SK-N-SH (cell line): ENCODE data around the gene ZC3H7B. TPM values are rescaled to one million over a fixed set of nuclear protein-coding genes. Genes with fewer than 3 reads are reported as not detected.

Experiments
- CTCF ChIA-PET: fragments of 300-600, 350-600 bp; formaldehyde crosslinking; extraction: SDS; loops from one replicate; lab custom pipeline; 2021; lab: Yijun Ruan, JAX
- POLR2A ChIA-PET: fragments of 350-600 bp; sonication (Branson Sonifier 250); formaldehyde crosslinking; extraction: SDS; loops from one replicate; lab custom pipeline; 2020; ENCODE audit warnings: antibody characterized with exemption, inconsistent platforms; lab: Yijun Ruan, JAX
- DNase-seq: peaks from one replicate; pipeline ENCODE4 v3.0.0; 2012
- H2AFZ ChIP-seq: fragments of 200-600 bp; sonication (generic); 2 replicates; pipeline ENCODE4 v1.8.1; 2016; ENCODE audit warnings: antibody characterized with exemption, mild to moderate bottlenecking, low read depth
- H3F3A ChIP-seq: fragments of 200-600 bp; sonication (generic); replicated peaks from 2 replicates; pipeline ENCODE3; 2016; ENCODE audit warnings: antibody characterized with exemption, mild to moderate bottlenecking; ENCODE audit not compliant: insufficient read depth
- H3K27ac ChIP-seq, 2 experiments: fragments of 200-500 bp in 1 of 2; fragments of 200-600 bp in 1 of 2; sonication (Bioruptor generic) in 1 of 2; sonication (generic), shearing (Covaris generic) in 1 of 2; 2 replicates each; pipeline versions ENCODE4 v1.5.1 to v1.6.1; 2014 to 2016; ENCODE audit warnings: low read depth in 2 of 2, inconsistent platforms in 1 of 2, low read length in 1 of 2, mild to moderate bottlenecking in 1 of 2, mixed read lengths in 1 of 2
- H3K27me3 ChIP-seq: fragments of 200-600 bp; sonication (generic), shearing (Covaris generic); 2 replicates; pipeline ENCODE4 v1.6.1; 2016; ENCODE audit warnings: mixed run types; ENCODE audit not compliant: insufficient read depth
- H3K36me3 ChIP-seq, 2 experiments: fragments of 200-500 bp in 1 of 2; fragments of 200-600 bp in 1 of 2; sonication (Bioruptor generic) in 1 of 2; sonication (generic) in 1 of 2; replicated peaks in 1 of 2; 2 replicates each; pipeline versions ENCODE3 to v1.5.1; 2014 to 2016; ENCODE audit warnings: low read length in 1 of 2, mild to moderate bottlenecking in 1 of 2; ENCODE audit not compliant: insufficient read depth in 2 of 2, control insufficient read depth in 1 of 2
- H3K4me1 ChIP-seq, 2 experiments: fragments of 200-500 bp in 1 of 2; fragments of 200-600 bp in 1 of 2; sonication (Bioruptor generic) in 1 of 2; sonication (generic), shearing (Covaris generic) in 1 of 2; 2 replicates each; pipeline versions ENCODE4 v1.5.1 to v1.6.1; 2014 to 2016; ENCODE audit warnings: low read depth in 1 of 2, low read length in 1 of 2, mixed run types in 1 of 2; ENCODE audit not compliant: insufficient read depth in 2 of 2, control insufficient read depth in 1 of 2
- H3K4me2 ChIP-seq: fragments of 200-600 bp; sonication (generic), shearing (Covaris generic); 2 replicates; pipeline ENCODE4 v1.6.1; 2017; ENCODE audit warnings: mixed run types
- H3K4me3 ChIP-seq, 2 experiments: fragments of 200-500 bp in 1 of 2; fragments of 200-600 bp in 1 of 2; sonication (Bioruptor generic) in 1 of 2; sonication (generic), shearing (Covaris generic) in 1 of 2; 2 replicates each; pipeline versions ENCODE4 v1.5.1 to v1.8.1; 2014 to 2016; ENCODE audit warnings: low read depth in 2 of 2, inconsistent platforms in 1 of 2, low read length in 1 of 2, mild to moderate bottlenecking in 1 of 2, mixed read lengths in 1 of 2, moderate library complexity in 1 of 2
- H3K79me2 ChIP-seq: fragments of 200-600 bp; sonication (generic); 2 replicates; pipeline ENCODE4 v1.8.1; 2017; ENCODE audit warnings: mild to moderate bottlenecking; ENCODE audit not compliant: insufficient read depth
- H3K9ac ChIP-seq: fragments of 200-600 bp; sonication (generic); 2 replicates; pipeline ENCODE4 v1.6.1; 2017; ENCODE audit warnings: mixed run types
- H3K9me2 ChIP-seq: fragments of 200-600 bp; sonication (generic); 2 replicates; pipeline ENCODE4 v1.6.1; 2017; ENCODE audit warnings: mixed run types
- H3K9me3 ChIP-seq: fragments of 200-600 bp; sonication (generic); 2 replicates; pipeline ENCODE4 v1.6.1; 2017; ENCODE audit warnings: mixed run types, mild to moderate bottlenecking, moderate library complexity
- H4K20me1 ChIP-seq: fragments of 200-600 bp; sonication (generic); 2 replicates; pipeline ENCODE4 v1.6.1; 2017; ENCODE audit warnings: mild to moderate bottlenecking, mixed run types; ENCODE audit not compliant: insufficient read depth
- CTCF ChIP-seq: fragments of 200-600 bp; sonication (generic); IDR thresholded peaks from 2 replicates; pipeline ENCODE4 v1.6.1; 2017; ENCODE audit warnings: antibody characterized with exemption, mild to moderate bottlenecking, moderate library complexity
- ELF1 ChIP-seq: IDR thresholded peaks from 2 replicates; pipeline ENCODE4 v1.4.0; 2012
- EP300 ChIP-seq, 2 experiments: IDR thresholded peaks; 2 replicates each; pipeline versions ENCODE4 v1.4.0 to v1.6.1; 2012; ENCODE audit warnings: borderline replicate concordance in 1 of 2, low read depth in 1 of 2, low read length in 1 of 2
- EZH2phosphoT487 ChIP-seq: fragments of 200-600 bp; sonication (generic); IDR thresholded peaks from 2 replicates; pipeline ENCODE4 v1.6.1; 2017; ENCODE audit warnings: low read depth, mixed run types, mild to moderate bottlenecking, antibody characterized with exemption, moderate library complexity, borderline replicate concordance
- FOSL2 ChIP-seq: IDR thresholded peaks from 2 replicates; pipeline ENCODE4 v1.4.0; 2012; ENCODE audit warnings: low read depth, mild to moderate bottlenecking, moderate library complexity, borderline replicate concordance
- FOXJ3 ChIP-seq: sonication (generic); formaldehyde crosslinking; IDR thresholded peaks from 2 replicates; pipeline ENCODE4 v1.5.1; 2020; ENCODE audit warnings: mild to moderate bottlenecking, missing genetic modification reagents
- GATA2 ChIP-seq: sonication (generic); formaldehyde crosslinking; IDR thresholded peaks from 2 replicates; pipeline ENCODE4 v1.5.0; 2020; ENCODE audit warnings: mild to moderate bottlenecking, missing genetic modification reagents
- IRF3 ChIP-seq: fragments of 150-350 bp; IDR thresholded peaks from 2 replicates; pipeline ENCODE4 v1.6.1; 2016; ENCODE audit warnings: mild to moderate bottlenecking, low read depth, low read length
- JUND ChIP-seq: IDR thresholded peaks from 2 replicates; pipeline ENCODE4 v1.4.0; 2012
- MEF2A ChIP-seq: IDR thresholded peaks from 2 replicates; pipeline ENCODE4 v1.4.0; 2012; ENCODE audit warnings: low read depth, borderline replicate concordance
- NRF1 ChIP-seq: IDR thresholded peaks from 2 replicates; pipeline ENCODE4 v1.6.1; 2012; ENCODE audit warnings: low read depth, mild to moderate bottlenecking, low read length
- POLR2AphosphoS5 ChIP-seq: IDR thresholded peaks from 2 replicates; pipeline ENCODE4 v1.6.1; 2012; ENCODE audit warnings: low read depth, low read length
- RAD21 ChIP-seq: IDR thresholded peaks from 2 replicates; pipeline ENCODE4 v1.6.1; 2012; ENCODE audit warnings: mild to moderate bottlenecking, low read length
- REST ChIP-seq: IDR thresholded peaks from 2 replicates; pipeline ENCODE4 v1.6.1; 2012; ENCODE audit warnings: mild to moderate bottlenecking, low read depth, low read length, moderate library complexity
- RXRA ChIP-seq: IDR thresholded peaks from 2 replicates; pipeline ENCODE4 v1.4.0; 2012; ENCODE audit warnings: low read depth, mild to moderate bottlenecking, borderline replicate concordance
- SIN3A ChIP-seq: IDR thresholded peaks from 2 replicates; pipeline ENCODE4 v1.6.1; 2012; ENCODE audit warnings: low read depth, mild to moderate bottlenecking, low read length, moderate library complexity, borderline replicate concordance
- SMC3 ChIP-seq: IDR thresholded peaks from 2 replicates; pipeline ENCODE4 v1.6.1; 2012; ENCODE audit warnings: low read depth, low read length, improper control_type of control experiment
- TCF12 ChIP-seq: IDR thresholded peaks from 2 replicates; pipeline ENCODE4 v1.4.0; 2012
- TEAD4 ChIP-seq: IDR thresholded peaks from 2 replicates; pipeline ENCODE4 v1.4.0; 2012; ENCODE audit warnings: mild to moderate bottlenecking, borderline replicate concordance; ENCODE audit not compliant: insufficient read depth
- USF1 ChIP-seq: IDR thresholded peaks from 2 replicates; pipeline ENCODE4 v1.4.0; 2012; ENCODE audit warnings: low read depth, borderline replicate concordance
- WGBS: methylation state at CpG from one replicate; pipeline ENCODE4 v1.1.6; 2017; ENCODE audit warnings: low lambda C conversion rate; 5-methylcytosine and 5-hydroxymethylcytosine counted together
- polyA plus RNA-seq, 3 experiments: library from polyadenylated mRNA; depleted of rRNA; stranded (reverse); fragments of >200 nt; gene quantifications; 2 replicates each; pipeline ENCODE4 v1.2.3, GENCODE V29; 2012

Gene ZC3H7B
- polyA plus RNA-seq, 1 of the 3 experiments (the other 2 are of a cell fraction): 27.1 TPM

GRCh38 chr22:41403532-41404318, 102.4 kb downstream of the ZC3H7B start:
- Histone ChIP-seq H4K20me1 (no peaks in the 10 kb centered on the region), H2AFZ (no peak overlapping the region), H3K4me1 (peaks cover 10 to 16% of the 10 kb centered on the region in 2 experiments; a peak in 2 of 4 replicates), H3K36me3 (no peaks in the 10 kb centered on the region), H3K79me2 (no peaks in the 10 kb centered on the region), H3K9ac (no peak overlapping the region), H3K27me3 (no peaks in the 10 kb centered on the region), H3K4me2 (no peak overlapping the region), H3K9me2 (no peaks in the 10 kb centered on the region), H3K27ac (no peak overlapping the region; a peak in 1 of 4 replicates), H3K4me3 (no peak overlapping the region; a peak in 1 of 4 replicates), H3K9me3 (no peaks in the 10 kb centered on the region), H3F3A (no peaks in the 10 kb centered on the region)
- WGBS: 40% methylated on average over 7 of the region's 18 CpGs
- DNase-seq: peak; percentile 82
- CTCF ChIA-PET: interaction anchor here (0.6 to 5.7 kb wide), 25 partner anchors 9 to 489 kb away, joined by 3 to 69 read pairs (median 4); partner anchors contain the start of genes TEF and TOB2
- no peak for TF ChIP-seq EP300 (IDR thresholded peaks at IDR 0.05; ENCODE audit: borderline replicate concordance in 1 of 2, low read depth in 1 of 2, low read length in 1 of 2)
- no peak for TF ChIP-seq RXRA
- no peak for TF ChIP-seq TEAD4
- no peak for TF ChIP-seq REST
- no peak for TF ChIP-seq USF1
- no peak for TF ChIP-seq JUND
- TF ChIP-seq SIN3A: peak; percentile 66; the same call in 1 of the 2 replicates
- peak; percentile 80 for TF ChIP-seq RAD21
- peak; percentile 69 for TF ChIP-seq CTCF
- no peak for TF ChIP-seq FOXJ3 (CRISPR knock-in tag)
- TF ChIP-seq ELF1: no peak
- peak; percentile 54 for TF ChIP-seq NRF1
- no peak for TF ChIP-seq EZH2phosphoT487
- TF ChIP-seq IRF3: no peak
- TF ChIP-seq TCF12: no peak
- peak; percentile 78 for TF ChIP-seq SMC3
- TF ChIP-seq POLR2AphosphoS5: no peak
- TF ChIP-seq MEF2A: no peak
- TF ChIP-seq GATA2: no peak
- no peak; the same call in 1 of the 2 replicates for TF ChIP-seq FOSL2
- POLR2A ChIA-PET: interaction anchor here (0.9 to 3.0 kb wide), 6 partner anchors 9 to 120 kb away, joined by 3 to 15 read pairs (median 4); partner anchors contain the start of genes ACO2, PHF5A, TEF and TOB2
